ENCODE measurements around the gene BOK. TPM values are rescaled to one million over a fixed set of nuclear protein-coding genes. Genes with fewer than 3 reads are reported as not detected.

Gene BOK
- total and polyA plus RNA-seq, 2 donors (not counting 1 experiment from before 2014, with no cell fraction given), result 21.2 to 42.4 TPM

DNA sequence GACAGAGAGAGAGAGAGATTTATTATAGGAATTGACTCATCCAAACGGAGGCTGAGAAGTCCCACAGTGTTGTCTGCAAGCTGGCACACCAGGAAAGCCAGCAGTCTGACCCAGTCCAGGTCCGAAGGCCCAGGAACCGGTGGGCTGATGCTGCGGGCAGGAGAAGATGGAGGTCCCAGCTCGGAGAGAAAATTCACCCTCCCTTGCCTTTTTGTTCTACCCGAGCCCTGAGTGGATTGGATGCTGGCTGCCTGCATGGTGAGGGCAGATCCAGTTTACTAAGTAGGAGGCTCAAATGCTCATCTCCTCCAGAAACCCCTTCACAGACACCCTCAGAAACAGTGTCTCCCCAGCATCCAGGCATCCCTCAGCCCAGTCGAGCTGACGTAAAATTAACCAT, 28.0 kb upstream of the BOK start:
- Histone ChIP-seq H3K4me1 (ENCODE audit: control insufficient read depth, extremely low read depth, insufficient read depth, low read length) (no peaks in the 10 kb centered on the region), H3K79me2 (ENCODE audit: control insufficient read depth, insufficient read depth, low read length) (no peaks in the 10 kb centered on the region), H3K27ac (ENCODE audit: insufficient read depth, low read length) (no peak overlapping the region), H2AFZ (ENCODE audit: low read length) (no peak overlapping the region), H3K36me3 (ENCODE audit: control insufficient read depth, insufficient read depth, low read length) (no peaks in the 10 kb centered on the region), H3K4me3 (replicated peaks in 1 of 4; ENCODE audit: control extremely low read depth in 1 of 4, insufficient read depth in 1 of 4, low read depth in 3 of 4, low read length in 4 of 4) (no peak overlapping the region), H3K9me3 (ENCODE audit: control insufficient read depth, insufficient read depth, low read depth, low read length) (no peaks in the 10 kb centered on the region), H4K20me1 (ENCODE audit: control insufficient read depth, extremely low read depth, insufficient read depth, low read length) (no peaks in the 10 kb centered on the region), H3K4me2 (ENCODE audit: extremely low read depth, insufficient read depth, low read length) (no peak overlapping the region), H3K9ac (ENCODE audit: insufficient read depth, low read length) (no peak overlapping the region), H3K27me3 (ENCODE audit: control insufficient read depth, insufficient read depth, low read length) (peaks cover 5% of the 10 kb centered on the region)
- TF ChIP-seq, protein P1, sequence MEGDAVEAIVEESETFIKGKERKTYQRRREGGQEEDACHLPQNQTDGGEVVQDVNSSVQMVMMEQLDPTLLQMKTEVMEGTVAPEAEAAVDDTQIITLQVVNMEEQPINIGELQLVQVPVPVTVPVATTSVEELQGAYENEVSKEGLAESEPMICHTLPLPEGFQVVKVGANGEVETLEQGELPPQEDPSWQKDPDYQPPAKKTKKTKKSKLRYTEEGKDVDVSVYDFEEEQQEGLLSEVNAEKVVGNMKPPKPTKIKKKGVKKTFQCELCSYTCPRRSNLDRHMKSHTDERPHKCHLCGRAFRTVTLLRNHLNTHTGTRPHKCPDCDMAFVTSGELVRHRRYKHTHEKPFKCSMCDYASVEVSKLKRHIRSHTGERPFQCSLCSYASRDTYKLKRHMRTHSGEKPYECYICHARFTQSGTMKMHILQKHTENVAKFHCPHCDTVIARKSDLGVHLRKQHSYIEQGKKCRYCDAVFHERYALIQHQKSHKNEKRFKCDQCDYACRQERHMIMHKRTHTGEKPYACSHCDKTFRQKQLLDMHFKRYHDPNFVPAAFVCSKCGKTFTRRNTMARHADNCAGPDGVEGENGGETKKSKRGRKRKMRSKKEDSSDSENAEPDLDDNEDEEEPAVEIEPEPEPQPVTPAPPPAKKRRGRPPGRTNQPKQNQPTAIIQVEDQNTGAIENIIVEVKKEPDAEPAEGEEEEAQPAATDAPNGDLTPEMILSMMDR (conservative IDR thresholded peaks at IDR 0.05 in 1 of 2, IDR thresholded peaks at IDR 0.05 in 1 of 2; ENCODE audit: low read depth in 1 of 2, low read length in 2 of 2), result no peak
- TF ChIP-seq EZH2 (IDR thresholded peaks at IDR 0.05; ENCODE audit: low read length, missing control alignments), result no peak
- DNase-seq (ENCODE audit: low read depth in 2 of 2), result no peak

DNA sequence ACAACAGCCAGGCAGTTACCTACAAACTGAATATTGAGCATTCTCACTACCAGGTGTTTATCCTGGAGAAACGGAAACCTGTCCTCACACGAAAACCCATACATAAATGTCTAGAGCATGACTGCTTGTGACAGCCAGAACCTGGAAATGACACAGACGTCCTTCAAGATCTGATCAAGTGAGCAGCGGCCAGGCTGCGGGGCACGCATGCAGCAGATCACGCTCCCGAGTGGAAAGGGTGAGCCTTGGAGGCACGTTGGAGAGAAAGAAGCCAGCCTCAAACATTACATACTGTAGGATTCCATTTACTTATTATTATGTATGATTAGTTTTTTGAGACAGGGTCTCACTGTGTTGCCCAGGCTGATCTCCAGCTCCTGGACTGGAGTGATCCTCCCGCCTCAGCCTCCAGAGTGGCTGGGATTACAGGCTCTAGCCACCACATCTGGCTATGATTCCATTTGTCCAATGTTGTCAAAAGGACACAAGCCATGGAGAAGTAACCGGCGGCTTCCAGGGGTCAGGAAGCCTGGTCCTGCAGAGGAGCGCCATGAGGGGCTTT, 27.3 kb upstream of the BOK start:
- no peak for DNase-seq (ENCODE audit: low read depth in 2 of 2)
- peaks cover 5% of the 10 kb centered on the region for H3K27me3 ChIP-seq (ENCODE audit: control insufficient read depth, insufficient read depth, low read length)
- H3K4me2 ChIP-seq (ENCODE audit: extremely low read depth, insufficient read depth, low read length), result no peak overlapping the region
- no peak overlapping the region for H2AFZ ChIP-seq (ENCODE audit: low read length)
- H3K9me3 ChIP-seq (ENCODE audit: control insufficient read depth, insufficient read depth, low read depth, low read length), result no peaks in the 10 kb centered on the region
- TF ChIP-seq EZH2 (IDR thresholded peaks at IDR 0.05; ENCODE audit: low read length, missing control alignments), result no peak
- TF ChIP-seq, protein P1 (conservative IDR thresholded peaks at IDR 0.05 in 1 of 2, IDR thresholded peaks at IDR 0.05 in 1 of 2; ENCODE audit: low read depth in 1 of 2, low read length in 2 of 2), result no peak
- no peak overlapping the region for H3K27ac ChIP-seq (ENCODE audit: insufficient read depth, low read length)
- H3K4me1 ChIP-seq (ENCODE audit: control insufficient read depth, extremely low read depth, insufficient read depth, low read length), result no peaks in the 10 kb centered on the region
- H3K9ac ChIP-seq (ENCODE audit: insufficient read depth, low read length), result no peak overlapping the region
- no peaks in the 10 kb centered on the region for H4K20me1 ChIP-seq (ENCODE audit: control insufficient read depth, extremely low read depth, insufficient read depth, low read length)
- no peak overlapping the region for H3K4me3 ChIP-seq (replicated peaks in 1 of 4; ENCODE audit: control extremely low read depth in 1 of 4, insufficient read depth in 1 of 4, low read depth in 3 of 4, low read length in 4 of 4)
- no peaks in the 10 kb centered on the region for H3K36me3 ChIP-seq (ENCODE audit: control insufficient read depth, insufficient read depth, low read length)
- no peaks in the 10 kb centered on the region for H3K79me2 ChIP-seq (ENCODE audit: control insufficient read depth, insufficient read depth, low read length)

DNA sequence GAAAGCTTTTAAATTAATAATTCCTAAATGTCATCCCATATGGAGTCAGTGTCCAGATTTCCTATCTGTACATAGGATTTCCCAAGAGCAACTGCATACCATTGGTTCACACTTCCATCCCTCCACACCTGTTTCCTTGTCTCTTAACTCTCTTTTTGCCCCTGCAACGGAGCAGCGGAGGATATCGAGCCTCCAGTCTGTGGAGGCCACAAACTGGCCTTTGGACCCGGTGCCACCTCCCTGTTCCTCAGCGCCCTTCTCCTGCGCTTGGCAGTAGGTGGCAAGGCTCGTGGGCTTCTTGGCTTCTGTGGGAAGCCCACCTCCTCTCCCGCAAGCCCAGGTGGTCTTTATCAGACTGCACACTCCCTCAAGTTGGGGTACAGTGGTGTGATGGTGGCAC, 26.4 kb upstream of the BOK start:
- Histone ChIP-seq H3K36me3 (ENCODE audit: control insufficient read depth, insufficient read depth, low read length) (no peaks in the 10 kb centered on the region), H3K4me3 (replicated peaks in 1 of 4; ENCODE audit: control extremely low read depth in 1 of 4, insufficient read depth in 1 of 4, low read depth in 3 of 4, low read length in 4 of 4) (no peak overlapping the region), H3K27me3 (ENCODE audit: control insufficient read depth, insufficient read depth, low read length) (peaks cover 5% of the 10 kb centered on the region), H3K9me3 (ENCODE audit: control insufficient read depth, insufficient read depth, low read depth, low read length) (no peaks in the 10 kb centered on the region), H3K4me1 (ENCODE audit: control insufficient read depth, extremely low read depth, insufficient read depth, low read length) (no peaks in the 10 kb centered on the region), H3K79me2 (ENCODE audit: control insufficient read depth, insufficient read depth, low read length) (no peaks in the 10 kb centered on the region), H3K27ac (ENCODE audit: insufficient read depth, low read length) (no peak overlapping the region), H3K9ac (ENCODE audit: insufficient read depth, low read length) (no peak overlapping the region), H4K20me1 (ENCODE audit: control insufficient read depth, extremely low read depth, insufficient read depth, low read length) (no peaks in the 10 kb centered on the region), H2AFZ (ENCODE audit: low read length) (no peak overlapping the region), H3K4me2 (ENCODE audit: extremely low read depth, insufficient read depth, low read length) (no peak overlapping the region)
- TF ChIP-seq, protein P1 (conservative IDR thresholded peaks at IDR 0.05 in 1 of 2, IDR thresholded peaks at IDR 0.05 in 1 of 2; ENCODE audit: low read depth in 1 of 2, low read length in 2 of 2), result no peak
- no peak for TF ChIP-seq EZH2 (IDR thresholded peaks at IDR 0.05; ENCODE audit: low read length, missing control alignments)
- no peak for DNase-seq (ENCODE audit: low read depth in 2 of 2)

Measured in fibroblast of lung (primary cell).